Neutrophil (primary cell): ENCODE measurements around the gene TATDN3.

Experiments
- H3K27ac ChIP-seq: fragments of 200-600 bp; sonication (generic); 2 replicates; pipeline ENCODE4 v1.5.1; 2016; ENCODE audit warnings: mild to moderate bottlenecking, moderate library complexity
- H3K27me3 ChIP-seq: fragments of 200-600 bp; sonication (generic); 2 replicates; pipeline ENCODE4 v1.6.0; 2016; ENCODE audit warnings: mild to moderate bottlenecking
- H3K36me3 ChIP-seq: fragments of 200-600 bp; sonication (generic); 2 replicates; pipeline ENCODE4 v1.5.1; 2017
- H3K4me1 ChIP-seq, 2 experiments: fragments of 200-600 bp in 1 of 2; sonication (generic) in 1 of 2; 1 replicate in 1 of 2; 2 replicates in 1 of 2; pipeline versions ENCODE4 v1.5.1 to v1.6.1; 2013 to 2016; ENCODE audit warnings: low read depth in 1 of 2, low read length in 1 of 2, mild to moderate bottlenecking in 1 of 2, moderate library complexity in 1 of 2; ENCODE audit not compliant: control insufficient read depth in 1 of 2, insufficient read depth in 1 of 2
- H3K4me3 ChIP-seq, 2 experiments: fragments of 200-600 bp in 1 of 2; sonication (generic) in 1 of 2; 1 replicate in 1 of 2; 2 replicates in 1 of 2; pipeline ENCODE4 v1.5.1; 2013 to 2016; ENCODE audit warnings: low read depth in 1 of 2, low read length in 1 of 2, mild to moderate bottlenecking in 1 of 2, moderate library complexity in 1 of 2
- H3K9me3 ChIP-seq: fragments of 200-600 bp; sonication (generic); 2 replicates; pipeline ENCODE4 v1.5.1; 2016
- TF ChIP-seq, protein P1 (sequence below): fragments of 200-600 bp; sonication (generic); IDR thresholded peaks from 2 replicates; pipeline ENCODE4 v1.5.1; 2016; ENCODE audit warnings: antibody characterized with exemption

Gene TATDN3

DNA sequence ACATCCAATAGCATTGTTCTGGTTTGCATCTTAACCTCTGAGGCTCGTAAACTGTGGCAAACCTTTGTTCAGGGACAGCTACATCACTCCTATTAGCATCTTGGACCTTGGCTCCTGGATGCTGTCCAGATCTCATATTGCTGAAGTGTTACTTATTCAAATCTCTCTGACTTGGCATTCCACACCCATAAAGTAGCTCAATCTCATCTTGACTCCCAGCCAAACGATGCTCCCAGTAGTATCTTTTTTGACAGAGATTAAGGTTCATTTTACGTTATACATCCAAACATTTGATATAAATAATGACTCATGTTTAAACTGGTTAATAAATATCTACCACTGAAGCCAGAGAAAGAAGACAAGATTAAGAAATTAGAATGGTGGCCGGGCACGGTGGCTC lies 62.0 kb downstream of the TATDN3 start:
- TF ChIP-seq, protein P1, sequence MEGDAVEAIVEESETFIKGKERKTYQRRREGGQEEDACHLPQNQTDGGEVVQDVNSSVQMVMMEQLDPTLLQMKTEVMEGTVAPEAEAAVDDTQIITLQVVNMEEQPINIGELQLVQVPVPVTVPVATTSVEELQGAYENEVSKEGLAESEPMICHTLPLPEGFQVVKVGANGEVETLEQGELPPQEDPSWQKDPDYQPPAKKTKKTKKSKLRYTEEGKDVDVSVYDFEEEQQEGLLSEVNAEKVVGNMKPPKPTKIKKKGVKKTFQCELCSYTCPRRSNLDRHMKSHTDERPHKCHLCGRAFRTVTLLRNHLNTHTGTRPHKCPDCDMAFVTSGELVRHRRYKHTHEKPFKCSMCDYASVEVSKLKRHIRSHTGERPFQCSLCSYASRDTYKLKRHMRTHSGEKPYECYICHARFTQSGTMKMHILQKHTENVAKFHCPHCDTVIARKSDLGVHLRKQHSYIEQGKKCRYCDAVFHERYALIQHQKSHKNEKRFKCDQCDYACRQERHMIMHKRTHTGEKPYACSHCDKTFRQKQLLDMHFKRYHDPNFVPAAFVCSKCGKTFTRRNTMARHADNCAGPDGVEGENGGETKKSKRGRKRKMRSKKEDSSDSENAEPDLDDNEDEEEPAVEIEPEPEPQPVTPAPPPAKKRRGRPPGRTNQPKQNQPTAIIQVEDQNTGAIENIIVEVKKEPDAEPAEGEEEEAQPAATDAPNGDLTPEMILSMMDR, result no peak
- Histone ChIP-seq H3K4me3 (no peak overlapping the region), H3K36me3 (no peaks in the 10 kb centered on the region), H3K9me3 (no peaks in the 10 kb centered on the region), H3K27ac (no peak overlapping the region), H3K4me1 (peaks cover 13 to 21% of the 10 kb centered on the region in 2 experiments), H3K27me3 (no peaks in the 10 kb centered on the region)

GRCh38 chr1:212856755-212857154 lies 65.1 kb downstream of the TATDN3 start:
- Histone ChIP-seq H3K27ac (peak overlapping the region; percentile 89), H3K4me1 (peaks cover 43 to 52% of the 10 kb centered on the region in 2 experiments), H3K27me3 (no peaks in the 10 kb centered on the region), H3K4me3 (peak overlapping the region; percentile 90 to 93), H3K9me3 (no peaks in the 10 kb centered on the region), H3K36me3 (no peaks in the 10 kb centered on the region)
- TF ChIP-seq, protein P1, result no peak

GRCh38 chr1:212857992-212858460 lies 66.3 kb downstream of the TATDN3 start, which contains the start of gene FLVCR1:
Gene FLVCR1, plus strand, starts transcription at chr1:212858275. Its CDS starts 178 bp downstream, at chr1:212858453.
- H3K9me3 ChIP-seq, result no peaks in the 10 kb centered on the region
- TF ChIP-seq, protein P1, result peak; percentile 22
- H3K4me3 ChIP-seq, result peak within 1 kb of the TSS; percentile 90 to 93
- H3K36me3 ChIP-seq, result no peaks in the 10 kb centered on the region
- peak within 1 kb of the TSS; percentile 89 for H3K27ac ChIP-seq
- H3K4me1 ChIP-seq, result peaks cover 53 to 65% of the 10 kb centered on the region in 2 experiments
- H3K27me3 ChIP-seq, result no peaks in the 10 kb centered on the region

- Histone ChIP-seq H3K4me3 (peak overlapping the region; percentile 90 to 93), H3K9me3 (no peaks in the 10 kb centered on the region), H3K27ac (peak overlapping the region; percentile 89), H3K4me1 (peaks cover 53 to 68% of the 10 kb centered on the region in 2 experiments), H3K27me3 (no peaks in the 10 kb centered on the region), H3K36me3 (no peaks in the 10 kb centered on the region)
- TF ChIP-seq, protein P1, result no peak
Measured at GRCh38 chr1:212858461-212859265, 67.0 kb downstream of the TATDN3 start.

GRCh38 chr1:212860713-212861581 lies 69.3 kb downstream of the TATDN3 start:
- Histone ChIP-seq H3K9me3 (no peaks in the 10 kb centered on the region), H3K4me1 (peaks cover 53 to 68% of the 10 kb centered on the region in 2 experiments), H3K36me3 (no peaks in the 10 kb centered on the region), H3K27ac (peak overlapping the region; percentile 80), H3K27me3 (no peaks in the 10 kb centered on the region), H3K4me3 (peak overlapping the region in 1 of 2 experiments; percentile 90)
- TF ChIP-seq, protein P1, result no peak
